Uterus (tissue), 4 donors: ENCODE results near the gene KRTAP3-1. TPM values are rescaled to one million over a fixed set of nuclear protein-coding genes. Genes with fewer than 3 reads are reported as not detected.

ENCODE experiments used
- DNase-seq, 2 donors: peaks; one replicate each; pipeline ENCODE4 v3.0.0-alpha.2; 2019 to 2020
- H3K27ac ChIP-seq, 2 donors: fragments of 200-600 bp; sonication (generic); 1 replicate in 1 of 2; 2 replicates in 1 of 2; pipeline ENCODE4 v1.5.1; 2016 to 2018
- H3K27me3 ChIP-seq, 2 donors: fragments of 200-600 bp; sonication (generic); one replicate each; pipeline ENCODE4 v1.5.1; 2018 to 2019; ENCODE audit warnings: control low read depth in 1 of 2
- H3K36me3 ChIP-seq, 2 donors: fragments of 200-600 bp; sonication (generic); one replicate each; pipeline ENCODE4 v1.5.1; 2019; ENCODE audit warnings: control low read depth in 1 of 2
- H3K4me1 ChIP-seq, 2 donors: fragments of 200-600 bp; sonication (generic); one replicate each; pipeline ENCODE4 v1.5.1; 2018 to 2019; ENCODE audit warnings: control low read depth in 1 of 2
- H3K4me3 ChIP-seq, 2 donors: fragments of 200-600 bp; sonication (generic); 1 replicate in 1 of 2; 2 replicates in 1 of 2; pipeline ENCODE4 v1.5.1; 2018 to 2019; ENCODE audit warnings: mild to moderate bottlenecking in 1 of 2
- H3K9me3 ChIP-seq, 2 donors: fragments of 200-600 bp; sonication (generic); one replicate each; pipeline ENCODE4 v1.5.1; 2019; ENCODE audit warnings: control low read depth in 1 of 2
- CTCF ChIP-seq, 4 experiments: fragments of 200-600 bp in 2 of 4; fragments of 450-650 bp in 2 of 4; sonication (generic) in 2 of 4; IDR thresholded peaks; one replicate each; pipeline ENCODE4 v1.5.1; 2016 to 2019; ENCODE audit warnings: antibody characterized with exemption in 4 of 4, mild to moderate bottlenecking in 2 of 4, moderate library complexity in 1 of 4
- POLR2A ChIP-seq, 2 donors: fragments of 450-650 bp; IDR thresholded peaks; one replicate each; pipeline ENCODE4 v1.6.1; 2016; ENCODE audit warnings: antibody characterized with exemption in 2 of 2, mild to moderate bottlenecking in 1 of 2, moderate library complexity in 1 of 2
- intact Hi-C: fragments of 100-400 bp; cut with DNase I; formaldehyde crosslinking; loops from one replicate; pipeline ENCODE4 v1.15.1; 2023; ENCODE audit warnings: low total_unique reads
- total RNA-seq, 4 donors: library from RNA; depleted of rRNA in 3 of 4; stranded (reverse); fragments of >200 nt in 3 of 4; gene quantifications; one replicate each; pipeline versions ENCODE4 v1.1.0 to v1.2.4, GENCODE V29; 2014 to 2023
- donor health status: DM: yes; HTN: yes; CAD: no.

Gene KRTAP3-1
- total RNA-seq, 4 donors from 2014 or later, result not detected

GRCh38 chr17:40986920-40987319 is 22.0 kb downstream of the KRTAP3-1 start:
- no peaks in the 10 kb centered on the region for H3K36me3 ChIP-seq
- no peak for TF ChIP-seq CTCF (IDR thresholded peaks at IDR 0.05)
- TF ChIP-seq POLR2A (IDR thresholded peaks at IDR 0.05), result no peak
- H3K27ac ChIP-seq, result no peak overlapping the region
- DNase-seq, result no peak
- H3K4me3 ChIP-seq, result no peak overlapping the region
- no peaks in the 10 kb centered on the region for H3K9me3 ChIP-seq
- H3K4me1 ChIP-seq, result no peaks in the 10 kb centered on the region
- no peaks in the 10 kb centered on the region for H3K27me3 ChIP-seq
- intact Hi-C loops, result no loop called here

GRCh38 chr17:40984226-40984625 is 24.7 kb downstream of the KRTAP3-1 start, which contains the start of gene KRT40:
TSS of gene KRT40 (minus strand) at chr17:40984326. CDS start at chr17:40984273, 53 bp downstream.
- TF ChIP-seq POLR2A (IDR thresholded peaks at IDR 0.05), result no peak
- no peak for TF ChIP-seq CTCF (IDR thresholded peaks at IDR 0.05)
- H3K27me3 ChIP-seq, result no peaks in the 10 kb centered on the region
- no peak for DNase-seq
- intact Hi-C loops, result no loop called here
- no peak within 1 kb of the TSS for H3K4me3 ChIP-seq
- H3K36me3 ChIP-seq, result no peaks in the 10 kb centered on the region
- no peak within 1 kb of the TSS for H3K27ac ChIP-seq
- no peaks in the 10 kb centered on the region for H3K9me3 ChIP-seq
- no peaks in the 10 kb centered on the region for H3K4me1 ChIP-seq

GRCh38 chr17:40981115-40981514 is 27.8 kb downstream of the KRTAP3-1 start:
- Histone ChIP-seq H3K36me3 (no peaks in the 10 kb centered on the region), H3K27me3 (no peaks in the 10 kb centered on the region), H3K4me1 (no peaks in the 10 kb centered on the region), H3K4me3 (no peak overlapping the region), H3K27ac (no peak overlapping the region), H3K9me3 (no peaks in the 10 kb centered on the region)
- no peak for TF ChIP-seq CTCF (IDR thresholded peaks at IDR 0.05)
- TF ChIP-seq POLR2A (IDR thresholded peaks at IDR 0.05), result no peak
- DNase-seq, result no peak
- intact Hi-C loops, result no loop called here

- intact Hi-C loops, result no loop called here
- no peaks in the 10 kb centered on the region for H3K36me3 ChIP-seq
- H3K4me3 ChIP-seq, result no peak overlapping the region
- no peaks in the 10 kb centered on the region for H3K9me3 ChIP-seq
- H3K27me3 ChIP-seq, result no peaks in the 10 kb centered on the region
- H3K27ac ChIP-seq, result no peak overlapping the region
- DNase-seq, result peak in 1 of 2 donors; percentile 28
- H3K4me1 ChIP-seq, result no peaks in the 10 kb centered on the region
- TF ChIP-seq CTCF (IDR thresholded peaks at IDR 0.05) (no peak), POLR2A (IDR thresholded peaks at IDR 0.05) (no peak)
Measured at GRCh38 chr17:40980596-40980995, 28.3 kb downstream of the KRTAP3-1 start.

GRCh38 chr17:40980117-40980516 is 28.8 kb downstream of the KRTAP3-1 start:
- no peaks in the 10 kb centered on the region for H3K9me3 ChIP-seq
- no peaks in the 10 kb centered on the region for H3K36me3 ChIP-seq
- H3K4me3 ChIP-seq, result no peak overlapping the region
- TF ChIP-seq CTCF (IDR thresholded peaks at IDR 0.05) (no peak), POLR2A (IDR thresholded peaks at IDR 0.05) (no peak)
- no peak for DNase-seq
- intact Hi-C loops, result no loop called here
- no peaks in the 10 kb centered on the region for H3K27me3 ChIP-seq
- no peaks in the 10 kb centered on the region for H3K4me1 ChIP-seq
- H3K27ac ChIP-seq, result no peak overlapping the region
